Frontal cortex (tissue), 4 donors: ENCODE measurements around the gene ZBTB49. TPM values are rescaled to one million over a fixed set of nuclear protein-coding genes. Genes with fewer than 3 reads are reported as not detected.

ENCODE experiments used
- DNase-seq, 2 donors: peaks; one replicate each; pipeline ENCODE4 v3.0.0; 2012; ENCODE audit warnings: low spot score in 2 of 2
- FAIRE-seq: peaks from 2 replicates; lab custom pipeline; 2012; peaks lifted over from hg19 to GRCh38; lab: Jason Lieb, UNC
- total RNA-seq: library from RNA; depleted of rRNA; stranded (reverse); fragments of >200 nt; gene quantifications from one replicate; pipeline ENCODE4 v1.2.3, GENCODE V29; 2014
- donor health status: control.
- donor health status: control.
- donor health status: control.

Gene ZBTB49
- total RNA-seq, 1 donor from 2014 or later: 8.6 TPM

DNA sequence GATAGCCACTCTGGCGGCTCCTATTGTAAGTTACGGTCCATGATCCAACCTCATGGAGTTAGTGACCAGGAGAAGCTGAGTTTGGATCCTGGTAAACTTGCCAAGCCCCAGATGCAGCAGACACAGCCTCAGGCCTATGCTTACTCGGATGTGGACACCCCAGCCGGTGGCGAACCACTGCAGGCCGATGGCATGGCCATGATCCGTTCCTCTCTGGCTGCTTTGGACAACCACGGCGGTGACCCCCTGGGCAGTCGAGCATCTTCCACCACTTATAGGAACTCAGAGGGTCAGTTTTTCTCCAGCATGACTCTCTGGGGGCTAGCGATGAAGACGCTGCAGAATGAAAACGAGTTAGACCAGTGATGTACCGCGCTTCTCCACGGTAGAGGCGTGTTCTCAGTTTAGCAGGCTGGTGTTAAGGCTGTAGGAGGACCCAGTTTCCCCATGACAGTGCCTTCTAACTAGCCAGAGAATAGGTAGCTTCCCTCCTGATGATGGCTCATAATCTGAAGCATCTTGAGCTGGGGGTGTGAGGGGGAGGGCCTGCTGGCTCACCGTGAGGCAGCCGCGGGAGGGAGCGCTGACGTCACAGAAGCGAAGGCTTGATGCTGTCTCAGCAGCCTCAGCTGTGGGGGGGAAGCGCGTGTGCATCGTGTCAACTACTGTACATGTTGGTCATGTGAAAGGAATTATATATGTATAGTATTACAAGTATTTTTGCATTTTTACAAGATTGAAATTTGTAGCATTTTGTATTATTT is 31.1 kb downstream of the ZBTB49 start:
- DNase-seq (peak in 1 of 2 donors; percentile 41), FAIRE-seq (no peak)

- FAIRE-seq: no peak
- DNase-seq: no peak
Measured at GRCh38 chr4:4321951-4322688, 32.1 kb downstream of the ZBTB49 start.

- DNase-seq (no peak), FAIRE-seq (no peak)
Measured at GRCh38 chr4:4323705-4324534, 33.9 kb downstream of the ZBTB49 start.

DNA sequence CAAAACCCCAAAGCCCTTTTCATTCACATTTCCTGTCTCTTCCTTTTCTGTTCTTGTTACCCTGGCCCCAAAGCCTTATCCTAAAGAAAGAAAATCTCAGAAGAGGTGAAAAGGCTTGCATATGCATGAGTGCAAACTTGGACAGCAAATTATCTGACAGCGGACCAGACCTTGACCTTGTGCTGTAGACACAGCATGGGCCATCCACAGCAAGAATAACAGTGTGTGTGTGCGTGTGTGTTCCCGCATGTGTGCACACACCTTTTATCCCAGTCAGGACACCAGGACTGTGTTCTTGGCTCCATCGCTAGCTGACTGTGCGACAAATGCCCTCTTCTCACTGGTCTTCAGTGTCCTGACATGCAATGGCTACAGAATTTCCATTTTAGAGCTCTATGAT is 35.3 kb downstream of the ZBTB49 start:
- DNase-seq: no peak
- FAIRE-seq: no peak

- no peak for FAIRE-seq
- DNase-seq: no peak
Measured at GRCh38 chr4:4326166-4326565, 36.1 kb downstream of the ZBTB49 start.

DNA sequence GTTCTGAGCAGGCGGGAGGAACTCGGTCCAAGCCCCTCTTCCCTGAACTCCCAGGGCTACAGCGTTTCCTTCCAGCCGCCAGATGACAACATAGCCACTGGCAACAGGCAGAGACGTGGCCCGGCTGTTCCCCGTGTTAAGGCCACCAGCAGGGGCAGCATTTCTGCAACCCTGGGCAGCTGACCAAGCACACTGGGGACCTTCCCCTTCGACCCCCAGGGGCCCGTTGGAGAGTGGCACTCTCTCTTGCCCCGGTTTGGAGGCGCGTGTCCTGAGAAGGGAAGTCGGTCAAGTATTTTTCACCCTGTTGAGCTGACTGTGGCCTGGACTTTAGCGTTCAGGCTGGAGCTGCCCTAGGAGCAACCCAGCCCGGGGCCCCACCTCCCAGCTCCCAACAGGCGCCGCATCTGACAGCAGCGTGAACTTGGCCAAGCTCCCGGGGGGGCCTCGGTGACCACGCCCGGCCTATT is 37.6 kb downstream of the ZBTB49 start:
- no peak for FAIRE-seq
- DNase-seq: no peak

DNA sequence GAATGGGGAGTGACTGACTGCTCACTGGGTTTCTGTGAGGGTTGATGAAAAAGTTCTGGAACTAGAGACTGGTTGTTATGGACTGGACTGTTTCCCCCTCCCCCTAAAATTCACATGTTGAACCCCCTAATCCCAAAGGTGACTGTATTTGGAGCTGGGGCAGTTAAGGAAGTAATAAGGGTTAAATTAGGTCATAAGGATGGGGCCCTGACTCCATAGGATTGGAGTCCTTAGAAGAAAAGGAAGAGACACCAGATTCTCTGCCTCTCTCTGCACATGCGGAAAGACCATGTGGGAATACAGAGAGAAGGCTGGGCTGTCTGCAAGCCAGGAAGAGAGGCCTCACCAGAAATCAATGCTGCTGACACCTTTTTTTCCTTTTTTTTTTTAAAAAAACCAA is 38.2 kb downstream of the ZBTB49 start:
- DNase-seq: no peak
- no peak for FAIRE-seq

- FAIRE-seq (no peak), DNase-seq (no peak)
Measured at GRCh38 chr4:4328840-4329239, 38.8 kb downstream of the ZBTB49 start.

- DNase-seq: no peak
- no peak for FAIRE-seq
Measured at GRCh38 chr4:4329496-4329895, 39.4 kb downstream of the ZBTB49 start.

DNA sequence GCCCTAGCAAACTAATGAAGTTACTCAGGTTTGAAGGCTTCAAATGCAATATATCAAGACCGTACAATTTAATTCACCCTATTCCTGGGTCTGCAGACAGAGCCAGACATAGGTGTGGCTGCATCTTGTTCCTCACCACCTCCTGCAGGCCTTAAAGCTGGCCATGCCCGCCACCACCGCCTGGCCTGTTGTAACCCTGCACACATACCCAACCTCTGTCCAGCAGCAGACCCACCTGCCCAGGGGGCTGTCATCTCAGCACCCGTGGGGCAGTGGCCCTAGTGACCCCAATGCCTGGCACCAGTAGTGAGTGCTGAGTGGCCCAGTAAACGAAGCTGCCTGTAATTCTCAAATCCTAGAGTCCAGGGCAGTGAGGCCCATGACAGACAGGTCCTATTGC is 40.7 kb downstream of the ZBTB49 start:
- FAIRE-seq (no peak), DNase-seq (no peak)

DNA sequence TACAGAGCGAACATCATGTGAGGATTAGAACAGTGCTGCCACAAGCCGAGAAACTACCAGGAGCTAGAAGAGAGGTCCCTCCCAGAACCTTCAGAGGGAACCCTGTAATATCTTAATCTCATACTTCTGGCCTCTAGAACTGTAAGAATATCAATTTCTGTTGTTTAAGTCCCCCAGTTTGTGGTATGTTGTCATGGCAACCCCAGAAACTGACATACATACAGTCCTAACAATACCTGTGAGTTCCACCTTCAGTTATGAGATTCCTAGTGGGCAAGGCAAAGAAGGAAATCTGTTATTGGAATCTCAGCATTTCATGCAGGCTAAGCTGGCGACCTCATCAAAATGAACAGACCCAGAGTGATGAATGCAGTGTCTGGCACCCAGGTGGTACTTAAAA is 42.5 kb downstream of the ZBTB49 start:
- DNase-seq (no peak), FAIRE-seq (no peak)

GRCh38 chr4:4333265-4333706 is 43.2 kb downstream of the ZBTB49 start:
- FAIRE-seq (no peak), DNase-seq (no peak)

- FAIRE-seq (no peak), DNase-seq (no peak)
Measured at GRCh38 chr4:4334798-4335520, 44.9 kb downstream of the ZBTB49 start.

DNA sequence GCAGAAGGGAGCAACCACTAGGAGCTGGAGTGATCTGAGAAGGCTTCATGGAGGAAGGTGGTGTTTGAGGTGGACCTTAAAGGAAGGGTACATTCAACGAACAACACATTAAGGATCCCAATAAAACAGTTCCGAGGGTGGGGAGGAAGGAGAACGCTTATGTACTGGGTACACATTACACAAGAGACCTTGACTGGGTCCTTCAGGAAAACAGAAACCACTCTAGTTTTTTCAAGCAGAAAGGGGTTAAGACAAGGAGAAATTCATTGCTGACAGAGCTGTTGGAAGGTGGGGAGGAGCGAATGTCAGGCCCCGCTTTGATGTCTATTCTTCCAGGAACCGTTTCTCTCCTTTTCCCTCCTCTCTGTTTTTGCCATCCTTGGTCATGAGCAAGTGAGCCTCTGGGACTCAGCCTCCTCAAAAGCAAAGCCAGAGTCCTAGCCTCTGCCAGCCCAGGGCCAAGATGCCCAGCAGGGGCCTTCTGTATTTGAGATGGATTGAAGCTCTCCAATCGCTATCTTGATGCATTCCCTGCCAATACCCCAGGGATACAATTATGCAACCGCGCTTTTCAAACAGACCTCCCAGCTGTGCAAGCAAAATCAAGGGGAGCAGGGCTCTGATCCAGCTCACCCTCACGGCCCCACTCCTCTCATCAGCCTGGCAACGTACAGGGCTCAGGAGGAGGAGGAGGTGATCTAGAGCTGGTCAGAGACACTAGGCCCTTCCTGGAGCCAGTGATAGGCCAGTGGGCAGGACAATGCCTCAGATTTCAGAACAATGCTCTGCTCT is 48.4 kb downstream of the ZBTB49 start:
- FAIRE-seq: no peak
- no peak for DNase-seq

GRCh38 chr4:4339504-4340085 is 49.5 kb downstream of the ZBTB49 start:
- DNase-seq: no peak
- no peak for FAIRE-seq

DNA sequence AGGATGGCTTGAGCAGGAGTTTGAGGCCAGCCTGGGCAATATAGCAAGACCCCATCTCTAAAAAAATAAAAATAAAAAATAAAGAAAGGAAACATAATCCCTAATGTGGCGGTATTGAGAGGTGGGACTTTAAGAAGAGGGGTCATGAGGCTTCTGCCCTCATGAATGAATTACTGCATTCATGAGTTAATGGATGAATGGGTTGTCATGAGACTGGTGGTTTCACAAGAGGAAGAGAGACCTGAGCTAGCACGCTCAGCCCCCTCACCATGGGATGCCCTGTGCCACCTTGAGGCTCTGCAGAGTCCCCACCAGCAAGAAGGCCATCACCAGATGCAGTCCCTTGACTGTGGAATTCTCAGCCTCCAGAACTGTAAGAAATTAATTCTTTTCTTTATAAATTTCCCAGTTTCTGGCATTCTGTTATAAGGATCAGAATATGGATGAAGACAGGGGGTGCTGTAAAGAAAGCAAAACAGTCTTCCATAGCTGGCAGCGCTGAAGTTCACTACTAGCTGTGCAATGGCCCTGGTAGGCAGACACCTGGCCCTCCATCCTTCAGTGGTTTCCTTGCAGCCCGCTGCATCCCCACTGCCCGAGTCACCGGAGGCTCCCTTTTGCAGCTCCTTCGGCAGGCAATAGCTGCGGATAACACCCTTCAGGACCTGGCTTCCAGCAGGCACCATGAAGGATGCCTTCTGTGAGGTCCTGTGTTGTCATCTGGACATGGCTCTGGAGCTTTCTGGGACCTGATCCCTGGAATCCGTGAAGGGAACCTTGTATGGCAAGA is 52.0 kb downstream of the ZBTB49 start:
- DNase-seq (no peak), FAIRE-seq (no peak)

DNA sequence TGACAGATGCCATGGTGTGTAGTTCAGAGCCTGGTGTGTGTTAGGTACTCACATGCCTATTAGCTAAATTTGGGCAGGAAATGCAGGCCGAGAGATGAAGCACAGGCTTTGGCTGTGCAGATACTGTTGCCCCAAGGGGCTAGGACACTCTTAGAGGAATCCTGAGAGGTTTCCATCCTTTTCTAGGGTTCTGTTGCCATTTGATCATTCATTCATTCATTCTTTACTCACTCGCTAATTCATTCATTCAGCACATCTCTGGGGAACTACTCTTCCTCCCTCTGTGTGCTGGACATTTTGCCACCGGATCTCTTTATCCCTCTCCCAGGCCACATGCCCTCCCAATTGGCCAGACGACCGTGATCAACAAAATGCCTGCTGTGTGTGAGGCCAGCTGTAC is 53.0 kb downstream of the ZBTB49 start:
- no peak for DNase-seq
- no peak for FAIRE-seq
